Endothelial cell of umbilical vein (primary cell): ENCODE results near the gene BMP2K. TPM values are rescaled to one million over a fixed set of nuclear protein-coding genes. Genes with fewer than 3 reads are reported as not detected.
"Not testable (repeated sequence)": the region's sequence is repeated elsewhere in the genome, so short reads cannot be mapped to it uniquely, and the experiment has no call there.

Experiments used
- BruUV-seq: library from RNA; stranded (reverse); fragments of 400-500 nt; replicated peaks from 2 replicates; lab custom pipeline; 2021; lab: Mats Ljungman, UMichigan
- CTCF ChIA-PET: fragments of 300-600, 350-600 bp; sonication (Branson Sonifier 250); formaldehyde crosslinking; loops from one replicate; lab custom pipeline; 2021; ENCODE audit warnings: antibody characterized with exemption, inconsistent platforms; lab: Charles Lee
- POLR2A ChIA-PET: fragments of 300-600, 350-600 bp; sonication (Branson Sonifier 250); formaldehyde crosslinking; loops from one replicate; lab custom pipeline; 2021; ENCODE audit warnings: antibody characterized with exemption, inconsistent platforms; lab: Charles Lee
- DNase-seq: peaks from one replicate; pipeline ENCODE4 v3.0.0-alpha.2; 2011; ENCODE audit warnings: low read depth, low spot score
- FAIRE-seq: peaks from 2 replicates; lab custom pipeline; 2011; peaks lifted over from hg19 to GRCh38; lab: Jason Lieb, UNC
- H2AFZ ChIP-seq: 2 replicates; pipeline ENCODE4 v1.6.0; 2012; ENCODE audit warnings: low read depth, low read length, control low read depth, inconsistent platforms
- H3K27ac ChIP-seq: 2 replicates; pipeline ENCODE4 v1.5.1; 2011; ENCODE audit warnings: low read depth, mild to moderate bottlenecking, control low read depth, low read length, moderate library complexity; ENCODE audit not compliant: insufficient read depth
- H3K27me3 ChIP-seq, 2 experiments: 2 replicates each; pipeline versions ENCODE4 v1.6.0 to v1.6.1; 2011; ENCODE audit warnings: low read length in 2 of 2, mixed read lengths in 1 of 2; ENCODE audit not compliant: control insufficient read depth in 2 of 2, insufficient read depth in 2 of 2
- H3K36me3 ChIP-seq, 2 experiments: 2 replicates in 1 of 2; 3 replicates in 1 of 2; pipeline ENCODE4 v1.5.1; 2011; ENCODE audit warnings: low read length in 2 of 2, mild to moderate bottlenecking in 1 of 2, moderate library complexity in 1 of 2; ENCODE audit not compliant: control insufficient read depth in 2 of 2, insufficient read depth in 2 of 2; ENCODE audit errors: extremely low read depth in 1 of 2
- H3K4me1 ChIP-seq: 3 replicates; pipeline ENCODE4 v1.5.1; 2011; ENCODE audit warnings: mild to moderate bottlenecking, low read length; ENCODE audit not compliant: control insufficient read depth, insufficient read depth; ENCODE audit errors: extremely low read depth
- H3K4me2 ChIP-seq: 2 replicates; pipeline ENCODE4 v1.6.1; 2011; ENCODE audit warnings: low read length, control low read depth, mixed read lengths; ENCODE audit not compliant: insufficient read depth
- H3K4me3 ChIP-seq, 3 experiments: fragments of 200-600 bp in 1 of 3; sonication (generic), shearing (Covaris generic) in 1 of 3; replicated peaks in 1 of 3; 2 replicates each; pipeline ENCODE4 v1.5.1; 2011 to 2016; ENCODE audit warnings: control low read depth in 3 of 3, low read length in 3 of 3, mild to moderate bottlenecking in 2 of 3, inconsistent platforms in 1 of 3, low read depth in 1 of 3, moderate library complexity in 1 of 3; ENCODE audit not compliant: insufficient read depth in 1 of 3
- H3K79me2 ChIP-seq: 2 replicates; pipeline ENCODE4 v1.6.0; 2012; ENCODE audit warnings: low read length, inconsistent platforms; ENCODE audit not compliant: control insufficient read depth, insufficient read depth
- H3K9ac ChIP-seq: replicated peaks from 2 replicates; pipeline ENCODE3; 2011; ENCODE audit warnings: low read length, control low read depth; ENCODE audit not compliant: insufficient read depth; ENCODE audit errors: extremely low read depth
- H3K9me1 ChIP-seq: replicated peaks from 3 replicates; pipeline ENCODE4 v1.6.0; 2011; ENCODE audit warnings: mild to moderate bottlenecking, low read length; ENCODE audit not compliant: control insufficient read depth, insufficient read depth; ENCODE audit errors: extremely low read depth
- H3K9me3 ChIP-seq: replicated peaks from 2 replicates; pipeline ENCODE4 v1.5.1; 2012; ENCODE audit warnings: low read length, inconsistent platforms; ENCODE audit not compliant: control insufficient read depth, insufficient read depth
- H4K20me1 ChIP-seq: replicated peaks from 2 replicates; pipeline ENCODE3; 2011; ENCODE audit warnings: mild to moderate bottlenecking, low read length; ENCODE audit not compliant: control insufficient read depth, insufficient read depth; ENCODE audit errors: extremely low read depth
- CTCF ChIP-seq, 2 donors: IDR thresholded peaks; 1 replicate in 1 of 2; 2 replicates in 1 of 2; pipeline ENCODE4 v1.5.1; 2011; ENCODE audit warnings: low read length in 2 of 2, mild to moderate bottlenecking in 2 of 2, moderate library complexity in 2 of 2, control low read depth in 1 of 2, inconsistent platforms in 1 of 2, low read depth in 1 of 2; ENCODE audit not compliant: insufficient read depth in 1 of 2; ENCODE audit errors: extremely low read depth in 1 of 2
- EZH2 ChIP-seq: IDR thresholded peaks from 2 replicates; pipeline ENCODE4 v1.6.1; 2012; ENCODE audit warnings: borderline replicate concordance, low read depth, mild to moderate bottlenecking, moderate library complexity, low read length, inconsistent platforms; ENCODE audit not compliant: severe bottlenecking
- FOS ChIP-seq: IDR thresholded peaks from 2 replicates; pipeline ENCODE4 v1.6.1; 2011; ENCODE audit warnings: mild to moderate bottlenecking, low read length, moderate library complexity, borderline replicate concordance; ENCODE audit not compliant: insufficient read depth
- GATA2 ChIP-seq: IDR thresholded peaks from 2 replicates; pipeline ENCODE4 v1.7.0; 2011; ENCODE audit warnings: low read depth, mild to moderate bottlenecking, moderate library complexity, mixed read lengths, low read length; ENCODE audit not compliant: insufficient read length, insufficient read depth
- JUN ChIP-seq: IDR thresholded peaks from 2 replicates; pipeline ENCODE4 v1.6.1; 2011; ENCODE audit warnings: borderline replicate concordance, low read depth; ENCODE audit not compliant: insufficient read length, insufficient read depth
- MYC ChIP-seq: IDR thresholded peaks from one replicate; pipeline ENCODE4 v1.6.1; 2011; ENCODE audit warnings: mild to moderate bottlenecking, low read depth, low read length
- POLR2A ChIP-seq: IDR thresholded peaks from 2 replicates; pipeline ENCODE4 v1.6.1; 2012; ENCODE audit warnings: low read depth, mild to moderate bottlenecking, control low read depth, low read length
- POLR2AphosphoS5 ChIP-seq: IDR thresholded peaks from 2 replicates; pipeline ENCODE4 v1.6.1; 2012; ENCODE audit warnings: low read depth, mild to moderate bottlenecking, control low read depth, low read length, moderate library complexity; ENCODE audit not compliant: insufficient read depth
- dilution Hi-C: fragments of 300-500 bp; cut with MboI; formaldehyde crosslinking; loops from one replicate; pipeline ENCODE4 v1.15.0; 2019; ENCODE audit warnings: low sequenced_read_pairs; ENCODE audit not compliant: extremely low pct_ligation_motif_present
- intact Hi-C: fragments of 100-400 bp; cut with micrococcal nuclease; formaldehyde crosslinking; loops from one replicate; pipeline ENCODE4 v1.10.0; 2022
- polyA plus RNA-seq, 4 experiments: library from polyadenylated mRNA; depleted of rRNA in 3 of 4; stranded (reverse) in 3 of 4; unstranded in 1 of 4; fragments of >200 nt; gene quantifications; 2 replicates each; pipeline versions ENCODE4 v1.2.1 to v1.2.3, GENCODE V29; 2011 to 2012; ENCODE audit warnings: missing spikeins in 1 of 4
- total RNA-seq: library from RNA; stranded (reverse); gene quantifications from 2 replicates; pipeline ENCODE4 v1.2.3, GENCODE V29; 2021
- TF ChIP-seq, protein P1 (sequence below): IDR thresholded peaks from 2 replicates; pipeline ENCODE4 v1.6.1; 2011; ENCODE audit not compliant: insufficient read depth, insufficient read length

BMP2K gene
- total and polyA plus RNA-seq, 2 donors (not counting 3 experiments of a cell fraction or from before 2014, with no cell fraction given): 16.1 to 37.9 TPM

- H3K4me1 ChIP-seq: peaks cover 3% of the 10 kb centered on the region
- no peak overlapping the region for H2AFZ ChIP-seq
- intact Hi-C loops: no loop called here
- TF ChIP-seq POLR2A (no peak), CTCF (IDR thresholded peaks at IDR 0.05; ENCODE audit: extremely low read depth in 1 of 2, insufficient read depth in 1 of 2, low read depth in 1 of 2, low read length in 2 of 2) (no peak), GATA2 (no peak), FOS (no peak), MYC (no peak), EZH2 (no peak), JUN (no peak), POLR2AphosphoS5 (no peak)
- TF ChIP-seq, protein P1, sequence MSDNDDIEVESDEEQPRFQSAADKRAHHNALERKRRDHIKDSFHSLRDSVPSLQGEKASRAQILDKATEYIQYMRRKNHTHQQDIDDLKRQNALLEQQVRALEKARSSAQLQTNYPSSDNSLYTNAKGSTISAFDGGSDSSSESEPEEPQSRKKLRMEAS: no peak
- H3K9me1 ChIP-seq: no peaks in the 10 kb centered on the region
- H3K27me3 ChIP-seq: no peaks in the 10 kb centered on the region
- DNase-seq (no peak), FAIRE-seq (peak; percentile 66)
- H3K9me3 ChIP-seq: no peaks in the 10 kb centered on the region
- CTCF ChIA-PET: interaction anchor here (2.1 kb wide), 1 partner anchor 12 kb away, joined by 6 read pairs; the partner anchor contains the start of gene BMP2K
- no peak overlapping the region for H3K4me3 ChIP-seq
- H3K79me2 ChIP-seq: peaks cover 89% of the 10 kb centered on the region
- dilution Hi-C loops: no loop called here
- H3K36me3 ChIP-seq: no peaks in the 10 kb centered on the region
- H4K20me1 ChIP-seq: peaks cover 3% of the 10 kb centered on the region
- H3K4me2 ChIP-seq: no peak overlapping the region
- no peak overlapping the region for H3K9ac ChIP-seq
- H3K27ac ChIP-seq: no peak overlapping the region
- POLR2A ChIA-PET: no interaction called here
- no TSS peak for BruUV-seq
Measured at GRCh38 chr4:78788007-78788889, 12.1 kb downstream of the BMP2K start.

DNA sequence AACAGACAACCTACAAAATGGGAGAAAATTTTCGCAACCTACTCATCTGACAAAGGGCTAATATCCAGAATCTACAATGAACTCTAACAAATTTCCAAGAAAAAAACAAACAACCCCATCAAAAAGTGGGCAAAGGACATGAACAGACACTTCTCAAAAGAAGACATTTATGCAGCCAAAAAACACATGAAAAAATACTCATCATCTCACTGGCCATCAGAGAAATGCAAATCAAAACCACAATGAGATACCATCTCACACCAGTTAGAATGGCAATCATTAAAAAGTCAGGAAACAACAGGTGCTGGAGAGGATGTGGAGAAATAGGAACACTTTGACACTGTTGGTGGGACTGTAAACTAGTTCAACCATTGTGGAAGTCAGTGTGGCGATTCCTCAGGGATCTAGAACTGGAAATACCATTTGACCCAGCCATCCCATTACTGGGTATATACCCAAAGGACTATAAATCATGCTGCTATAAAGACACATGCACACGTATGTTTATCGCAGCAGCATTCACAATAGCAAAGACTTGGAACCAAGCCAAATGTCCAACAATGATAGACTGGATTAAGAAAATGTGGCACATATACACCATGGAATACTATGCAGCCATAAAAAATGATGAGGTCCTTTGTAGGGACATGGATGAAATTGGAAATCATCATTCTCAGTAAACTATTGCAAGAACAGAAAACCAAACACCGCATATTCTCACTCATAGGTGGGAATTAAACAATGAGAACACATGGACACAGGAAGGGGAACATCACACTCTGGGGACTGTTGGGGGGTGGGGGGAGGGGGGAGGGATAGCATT lies 19.7 kb downstream of the BMP2K start:
- FAIRE-seq, H3K27ac ChIP-seq, H3K4me3 ChIP-seq, H2AFZ ChIP-seq, H3K9ac ChIP-seq, DNase-seq, dilution Hi-C loops, H3K4me1 ChIP-seq, POLR2A ChIA-PET, H3K9me1 ChIP-seq, H4K20me1 ChIP-seq, intact Hi-C loops, BruUV-seq, H3K36me3 ChIP-seq, H3K27me3 ChIP-seq, CTCF ChIA-PET, H3K4me2 ChIP-seq, H3K9me3 ChIP-seq: not testable (repeated sequence)
- H3K79me2 ChIP-seq: peaks cover 75% of the 10 kb centered on the region
